H9 (cell line): Measurements from ENCODE around the gene PRSS21. TPM values are rescaled to one million over a fixed set of nuclear protein-coding genes. Genes with fewer than 3 reads are reported as not detected.

Experiments
- DNase-seq: peaks from one replicate; pipeline ENCODE4 v3.0.0-alpha.2; 2017
- H2AFZ ChIP-seq: one replicate; pipeline ENCODE4 v1.6.1; 2013; ENCODE audit warnings: mild to moderate bottlenecking, low read length, control low read depth, moderate library complexity
- H2AK5ac ChIP-seq: 2 replicates; pipeline ENCODE4 v1.6.1; 2013; ENCODE audit warnings: low read length, control low read depth, mixed read lengths; ENCODE audit not compliant: insufficient read length
- H2BK120ac ChIP-seq: one replicate; pipeline ENCODE4 v1.6.1; 2013; ENCODE audit warnings: low read depth, mild to moderate bottlenecking, low read length, control low read depth, inconsistent platforms; ENCODE audit not compliant: poor library complexity, severe bottlenecking
- H2BK12ac ChIP-seq: 2 replicates; pipeline ENCODE4 v1.6.1; 2013; ENCODE audit warnings: low read length, control low read depth, mixed read lengths, low read depth; ENCODE audit not compliant: insufficient read length
- H2BK15ac ChIP-seq: 2 replicates; pipeline ENCODE4 v1.6.1; 2013; ENCODE audit warnings: low read depth, low read length, control low read depth
- H2BK20ac ChIP-seq: one replicate; pipeline ENCODE4 v1.6.1; 2013; ENCODE audit warnings: low read depth, mild to moderate bottlenecking, low read length, control low read depth, inconsistent platforms; ENCODE audit not compliant: poor library complexity, severe bottlenecking
- H2BK5ac ChIP-seq: 2 replicates; pipeline ENCODE4 v1.6.1; 2013; ENCODE audit warnings: low read length, control low read depth, mixed read lengths; ENCODE audit not compliant: insufficient read length
- H3K14ac ChIP-seq: 2 replicates; pipeline ENCODE4 v1.6.1; 2013; ENCODE audit warnings: low read length, control low read depth; ENCODE audit not compliant: insufficient read depth
- H3K18ac ChIP-seq: 2 replicates; pipeline ENCODE4 v1.6.1; 2013; ENCODE audit warnings: low read depth, mild to moderate bottlenecking, mixed read lengths, low read length, control low read depth; ENCODE audit not compliant: insufficient read length
- H3K23ac ChIP-seq: 2 replicates; pipeline ENCODE4 v1.6.1; 2013; ENCODE audit warnings: low read length, control low read depth, mixed read lengths, low read depth; ENCODE audit not compliant: insufficient read length
- H3K23me2 ChIP-seq: 2 replicates; pipeline ENCODE4 v1.6.1; 2013; ENCODE audit warnings: low read depth, mild to moderate bottlenecking, mixed read lengths, low read length, control low read depth; ENCODE audit not compliant: insufficient read length, poor library complexity, severe bottlenecking
- H3K27ac ChIP-seq: 2 replicates; pipeline ENCODE4 v1.5.1; 2013; ENCODE audit warnings: low read length, control low read depth, mixed read lengths, low read depth; ENCODE audit not compliant: insufficient read length
- H3K27me3 ChIP-seq: 2 replicates; pipeline ENCODE4 v1.6.1; 2013; ENCODE audit warnings: low read length, control low read depth, inconsistent platforms; ENCODE audit not compliant: insufficient read depth
- H3K4ac ChIP-seq: 2 replicates; pipeline ENCODE4 v1.6.1; 2013; ENCODE audit warnings: low read depth, mild to moderate bottlenecking, control low read depth, inconsistent platforms, low read length, moderate library complexity
- H3K4me1 ChIP-seq: 2 replicates; pipeline ENCODE4 v1.6.1; 2013; ENCODE audit warnings: low read length, control low read depth, inconsistent platforms; ENCODE audit not compliant: insufficient read depth
- H3K4me2 ChIP-seq: 2 replicates; pipeline ENCODE4 v1.6.1; 2013; ENCODE audit warnings: low read length, control low read depth, mixed read lengths; ENCODE audit not compliant: insufficient read length, insufficient read depth
- H3K56ac ChIP-seq: 2 replicates; pipeline ENCODE4 v1.6.1; 2013; ENCODE audit warnings: low read depth, mild to moderate bottlenecking, mixed read lengths, low read length, control low read depth; ENCODE audit not compliant: insufficient read length
- H3K79me1 ChIP-seq: 2 replicates; pipeline ENCODE4 v1.6.1; 2013; ENCODE audit warnings: low read depth, mild to moderate bottlenecking, moderate library complexity, low read length, control low read depth, inconsistent platforms; ENCODE audit not compliant: insufficient read depth, poor library complexity, severe bottlenecking
- H3K79me2 ChIP-seq: 2 replicates; pipeline ENCODE4 v1.6.1; 2013; ENCODE audit warnings: low read length, control low read depth, inconsistent platforms; ENCODE audit not compliant: insufficient read depth
- H3K9ac ChIP-seq: 2 replicates; pipeline ENCODE4 v1.6.1; 2013; ENCODE audit warnings: low read length, control low read depth, mixed read lengths; ENCODE audit not compliant: insufficient read length; ENCODE audit errors: extremely low read depth
- H3K9me3 ChIP-seq: one replicate; pipeline ENCODE4 v1.6.1; 2013; ENCODE audit warnings: low read depth, low read length, inconsistent platforms; ENCODE audit not compliant: control insufficient read depth
- H3T11ph ChIP-seq: one replicate; pipeline ENCODE4 v1.6.1; 2013; ENCODE audit warnings: mild to moderate bottlenecking, low read length, control low read depth, inconsistent platforms
- H4K20me1 ChIP-seq: one replicate; pipeline ENCODE4 v1.6.1; 2013; ENCODE audit not compliant: control insufficient read depth, insufficient read length, insufficient read depth
- H4K5ac ChIP-seq: 2 replicates; pipeline ENCODE4 v1.6.1; 2013; ENCODE audit warnings: low read depth, mild to moderate bottlenecking, mixed read lengths, low read length, control low read depth; ENCODE audit not compliant: insufficient read length
- H4K8ac ChIP-seq: replicated peaks from 2 replicates; pipeline ENCODE4 v1.6.1; 2013; ENCODE audit warnings: low read length, control low read depth, mixed read lengths, low read depth; ENCODE audit not compliant: insufficient read length
- H4K91ac ChIP-seq: 2 replicates; pipeline ENCODE4 v1.6.1; 2013; ENCODE audit warnings: low read depth, mild to moderate bottlenecking, moderate library complexity, mixed read lengths, low read length, control low read depth; ENCODE audit not compliant: insufficient read length
- H3K27ac Mint-ChIP-seq, 3 experiments: 2 replicates in 2 of 3; 3 replicates in 1 of 3; pipeline ENCODE4 v1.8.0; 2020 to 2021; ENCODE audit warnings: mixed read lengths in 3 of 3, mild to moderate bottlenecking in 1 of 3, moderate library complexity in 1 of 3
- H3K27me3 Mint-ChIP-seq: 2 replicates; pipeline ENCODE4 v1.8.0; 2021; ENCODE audit warnings: low read depth, mild to moderate bottlenecking, moderate library complexity, mixed read lengths
- H3K36me3 Mint-ChIP-seq, 3 experiments: 2 replicates in 2 of 3; 3 replicates in 1 of 3; pipeline ENCODE4 v1.8.0; 2020 to 2021; ENCODE audit warnings: low read depth in 3 of 3, mixed read lengths in 3 of 3; ENCODE audit not compliant: insufficient read depth in 1 of 3
- H3K4me1 Mint-ChIP-seq, 2 experiments: 2 replicates each; pipeline ENCODE4 v1.8.0; 2020; ENCODE audit warnings: mixed read lengths in 2 of 2
- H3K4me3 Mint-ChIP-seq, 2 experiments: 2 replicates in 1 of 2; 3 replicates in 1 of 2; pipeline ENCODE4 v1.8.0; 2020 to 2021; ENCODE audit warnings: mild to moderate bottlenecking in 2 of 2, mixed read lengths in 2 of 2, moderate library complexity in 1 of 2
- H3K9me3 Mint-ChIP-seq, 2 experiments: 2 replicates in 1 of 2; 3 replicates in 1 of 2; pipeline ENCODE4 v1.8.0; 2020; ENCODE audit warnings: mild to moderate bottlenecking in 2 of 2, mixed read lengths in 2 of 2, moderate library complexity in 1 of 2
- CTCF ChIP-seq: fragments of 200-600 bp; sonication (generic); conservative IDR thresholded peaks from 3 replicates; pipeline ENCODE4 v1.8.0; 2021; ENCODE audit warnings: antibody characterized with exemption, mild to moderate bottlenecking
- WGBS: extraction: QIAGEN DNeasy Blood & Tissue Kit; methylation state at CpG from one replicate; pipeline ENCODE4 v1.1.7; 2013; ENCODE audit warnings: missing lambda C conversion rate, low lambda C conversion rate, mixed read lengths; ENCODE audit not compliant: insufficient read length; ENCODE audit errors: extremely low coverage; 5-methylcytosine and 5-hydroxymethylcytosine counted together
- total RNA-seq: library from RNA; stranded (reverse); gene quantifications from 2 replicates; pipeline ENCODE4 v1.2.1, GENCODE V29; 2021

The PRSS21 gene
- total RNA-seq, 1 experiment from 2014 or later, result not detected

GRCh38 chr16:2833776-2834175 is 16.7 kb downstream of the PRSS21 start:
- Histone ChIP-seq H3K27ac (no peak overlapping the region), H4K5ac (no peak overlapping the region), H3K79me1 (no peaks in the 10 kb centered on the region), H3K4ac (no peak overlapping the region), H2AFZ (no peak overlapping the region), H4K8ac (no peak overlapping the region), H2BK5ac (no peak overlapping the region), H4K91ac (no peak overlapping the region), H3K9me3 (no peaks in the 10 kb centered on the region), H3K27me3 (no peaks in the 10 kb centered on the region), H3K23me2 (no peaks in the 10 kb centered on the region), H3K56ac (no peak overlapping the region), H3K4me2 (no peak overlapping the region), H3K9ac (no peak overlapping the region), H2BK12ac (no peak overlapping the region), H3K4me1 (peaks cover 3% of the 10 kb centered on the region; the same call in 1 of the 2 replicates), H2BK120ac (no peak overlapping the region), H2BK15ac (no peak overlapping the region), H2BK20ac (no peak overlapping the region), H3K23ac (no peak overlapping the region), H3T11ph (no peak overlapping the region), H3K79me2 (no peaks in the 10 kb centered on the region), H3K18ac (no peak overlapping the region), H4K20me1 (no peaks in the 10 kb centered on the region), H2AK5ac (no peak overlapping the region), H3K14ac (no peak overlapping the region)
- no peaks in the 10 kb centered on the region; a peak in 2 of 5 replicates for H3K9me3 Mint-ChIP-seq
- no peak for DNase-seq
- peaks cover 7% of the 10 kb centered on the region for H3K27me3 Mint-ChIP-seq
- peaks cover 16 to 17% of the 10 kb centered on the region in 2 experiments for H3K4me1 Mint-ChIP-seq
- no peak overlapping the region for H3K4me3 Mint-ChIP-seq
- no peak overlapping the region for H3K27ac Mint-ChIP-seq
- no CpG with 5 or more reads among the region's 7 CpGs for WGBS
- H3K36me3 Mint-ChIP-seq, result no peaks in the 10 kb centered on the region
- TF ChIP-seq CTCF, result no peak
